A673 (cell line): ENCODE results near the gene NUP188. TPM values are rescaled to one million over a fixed set of nuclear protein-coding genes. Genes with fewer than 3 reads are reported as not detected.

Experiments used
- BruUV-seq: library from RNA; stranded (reverse); fragments of 400-500 nt; replicated peaks from 2 replicates; lab custom pipeline; 2021; lab: Mats Ljungman, UMichigan
- CTCF ChIA-PET: fragments of 300-600 bp; sonication (Branson Sonifier 250); formaldehyde crosslinking; loops from one replicate; lab custom pipeline; 2022; ENCODE audit warnings: antibody characterized with exemption; lab: Charles Lee
- POLR2A ChIA-PET: fragments of 300-600 bp; sonication (Branson Sonifier 250); formaldehyde crosslinking; loops from one replicate; lab custom pipeline; 2022; ENCODE audit warnings: antibody characterized with exemption; ENCODE audit not compliant: low non-redundant PET; lab: Charles Lee
- DNase-seq: peaks from one replicate; pipeline ENCODE4 v3.0.0-alpha.2; 2015; ENCODE audit warnings: low spot score
- H3K27ac ChIP-seq: fragments of 200-600 bp; sonication (generic); 2 replicates; pipeline ENCODE4 v1.5.1; 2016; ENCODE audit warnings: mixed run types, low read depth, mild to moderate bottlenecking, mixed read lengths, antibody characterized with exemption, low read length; ENCODE audit not compliant: poor library complexity, severe bottlenecking
- H3K27me3 ChIP-seq: fragments of 200-600 bp; sonication (generic); replicated peaks from 2 replicates; pipeline ENCODE4 v1.6.1; 2017; ENCODE audit warnings: mixed run types, low read depth, mild to moderate bottlenecking, mixed read lengths, antibody characterized with exemption, low read length; ENCODE audit not compliant: insufficient read depth, poor library complexity
- H3K36me3 ChIP-seq: fragments of 200-600 bp; sonication (generic); 2 replicates; pipeline ENCODE4 v1.6.1; 2016; ENCODE audit warnings: mixed run types, mild to moderate bottlenecking, mixed read lengths, antibody characterized with exemption, low read length; ENCODE audit not compliant: insufficient read depth, poor library complexity, severe bottlenecking
- H3K4me1 ChIP-seq: fragments of 200-600 bp; sonication (generic); 2 replicates; pipeline ENCODE4 v1.6.1; 2017; ENCODE audit warnings: mixed run types, mild to moderate bottlenecking, mixed read lengths, antibody characterized with exemption, low read length; ENCODE audit not compliant: insufficient read depth, poor library complexity, severe bottlenecking
- H3K4me3 ChIP-seq: fragments of 200-600 bp; sonication (generic); 2 replicates; pipeline ENCODE4 v1.5.1; 2016; ENCODE audit warnings: low read depth, mixed run types, mild to moderate bottlenecking, mixed read lengths, low read length; ENCODE audit not compliant: poor library complexity, severe bottlenecking
- H3K9me3 ChIP-seq: fragments of 200-600 bp; sonication (generic); 2 replicates; pipeline ENCODE4 v1.6.1; 2016; ENCODE audit warnings: mixed run types, low read depth, mild to moderate bottlenecking, mixed read lengths, antibody characterized with exemption, low read length; ENCODE audit not compliant: poor library complexity, severe bottlenecking
- CTCF ChIP-seq: fragments of 300-800, 200-600 bp; sonication (generic); conservative IDR thresholded peaks from 2 replicates; pipeline ENCODE4 v1.5.1; 2017; ENCODE audit warnings: low read depth, mild to moderate bottlenecking, antibody characterized with exemption, low read length, moderate library complexity, mixed read lengths
- EZH2 ChIP-seq: fragments of 200-600 bp; sonication (generic); IDR thresholded peaks from 2 replicates; pipeline ENCODE4 v1.6.1; 2017; ENCODE audit warnings: borderline replicate concordance, low read depth, mild to moderate bottlenecking, mixed read lengths, antibody characterized with exemption, low read length; ENCODE audit not compliant: poor library complexity, severe bottlenecking
- intact Hi-C: fragments of 100-400 bp; cut with micrococcal nuclease; formaldehyde crosslinking; loops from one replicate; pipeline ENCODE4 v1.10.0; 2022; ENCODE audit not compliant: unreplicated experiment
- total RNA-seq: library from RNA; stranded (reverse); gene quantifications from 2 replicates; pipeline ENCODE4 v1.2.3, GENCODE V29; 2021

The NUP188 gene
- total RNA-seq, 1 experiment from 2014 or later = 170 TPM

GRCh38 chr9:128912270-128912853 is 35.1 kb upstream of the NUP188 start:
- Histone ChIP-seq H3K4me3 (no peak overlapping the region), H3K27ac (peak overlapping the region; percentile 52), H3K4me1 (peaks cover 16% of the 10 kb centered on the region)

GRCh38 chr9:128913048-128913900 is 34.2 kb upstream of the NUP188 start:
- POLR2A ChIA-PET = interaction anchor here (0.7 kb wide), 1 partner anchor 12 kb away, joined by 3 read pairs; no protein-coding TSS in a partner anchor
- TF ChIP-seq EZH2 = no peak
- no peak for TF ChIP-seq CTCF
- Histone ChIP-seq H3K4me1 (peaks cover 16% of the 10 kb centered on the region), H3K27ac (peak overlapping the region; percentile 47), H3K9me3 (no peaks in the 10 kb centered on the region), H3K27me3 (no peaks in the 10 kb centered on the region), H3K4me3 (no peak overlapping the region), H3K36me3 (peaks cover 34% of the 10 kb centered on the region)
- CTCF ChIA-PET = no interaction called here
- intact Hi-C loops = no loop called here
- no TSS peak for BruUV-seq
- DNase-seq = no peak

More at GRCh38 chr9:128912270-128912853, 35.1 kb upstream of the NUP188 start:
- ChIA-PET POLR2A (no interaction called here), CTCF (no interaction called here)
- TF ChIP-seq CTCF (no peak), EZH2 (no peak)
- DNase-seq = peak; percentile 60
- Histone ChIP-seq H3K9me3 (no peaks in the 10 kb centered on the region), H3K27me3 (no peaks in the 10 kb centered on the region), H3K36me3 (peaks cover 38% of the 10 kb centered on the region)
- BruUV-seq = no TSS peak
- intact Hi-C loops = no loop called here

GRCh38 chr9:128913995-128914772 is 33.3 kb upstream of the NUP188 start:
- Histone ChIP-seq H3K4me1 (peaks cover 16% of the 10 kb centered on the region), H3K9me3 (no peaks in the 10 kb centered on the region), H3K36me3 (peaks cover 29% of the 10 kb centered on the region), H3K4me3 (no peak overlapping the region), H3K27ac (no peak overlapping the region), H3K27me3 (no peaks in the 10 kb centered on the region)
- DNase-seq = no peak
- ChIA-PET CTCF (no interaction called here), POLR2A (interaction anchor here (0.7 kb wide), 1 partner anchor 11 kb away, joined by 3 read pairs; no protein-coding TSS in a partner anchor)
- no TSS peak for BruUV-seq
- intact Hi-C loops = no loop called here
- TF ChIP-seq EZH2 (no peak), CTCF (no peak)
